ENCODE results near the gene BRSK2.

GRCh38 chr11:1478544-1478943, 88.8 kb downstream of the BRSK2 start:
- no peak for TF ChIP-seq EZH2 (optimal IDR thresholded peaks at IDR 0.05; ENCODE audit: low read depth, low read length)
- TF ChIP-seq CTCF (IDR thresholded peaks at IDR 0.05; ENCODE audit: low read length) = no peak
